IMR-90 (cell line): Measurements from ENCODE around the gene PNMA8C. TPM values are rescaled to one million over a fixed set of nuclear protein-coding genes. Genes with fewer than 3 reads are reported as not detected.

Experiments
- ATAC-seq: fragments of 200-7000 bp; cut with Tn5 transposase; 2 replicates; pipeline ENCODE4 v1.9.1; 2020; ENCODE audit warnings: low read depth, mild to moderate bottlenecking, moderate library complexity
- BruUV-seq: library from RNA; stranded (reverse); fragments of 400-500 nt; replicated peaks from 2 replicates; lab custom pipeline; 2021; lab: Mats Ljungman, UMichigan
- CTCF ChIA-PET: fragments of 300-600 bp; formaldehyde crosslinking; extraction: SDS; loops from one replicate; lab custom pipeline; 2021; ENCODE audit warnings: antibody characterized with exemption; lab: Yijun Ruan, JAX
- POLR2A ChIA-PET: fragments of 300-600 bp; sonication (Branson Sonifier 250); formaldehyde crosslinking; loops from one replicate; lab custom pipeline; 2022; ENCODE audit warnings: antibody characterized with exemption; ENCODE audit not compliant: unreplicated experiment; lab: Charles Lee
- DNase-seq: peaks from one replicate; pipeline ENCODE4 v3.0.0; 2013
- H2AFZ ChIP-seq: replicated peaks from 2 replicates; pipeline ENCODE3; 2013; ENCODE audit warnings: low read length, mild to moderate bottlenecking; ENCODE audit not compliant: poor library complexity
- H2AK5ac ChIP-seq: 2 replicates; pipeline ENCODE4 v1.6.1; 2013; ENCODE audit warnings: low read depth, low read length, inconsistent platforms
- H2AK9ac ChIP-seq: replicated peaks from 2 replicates; pipeline ENCODE3; 2013; ENCODE audit warnings: mild to moderate bottlenecking, low read depth, low read length, moderate library complexity; ENCODE audit not compliant: poor library complexity
- H2BK120ac ChIP-seq: 2 replicates; pipeline ENCODE4 v1.6.1; 2013; ENCODE audit warnings: low read depth, low read length, inconsistent platforms
- H2BK15ac ChIP-seq: 3 replicates; pipeline ENCODE4 v1.6.1; 2013; ENCODE audit warnings: low read depth, low read length, inconsistent platforms
- H2BK20ac ChIP-seq: 2 replicates; pipeline ENCODE4 v1.6.1; 2013; ENCODE audit warnings: low read depth, mild to moderate bottlenecking, inconsistent platforms, low read length, moderate library complexity
- H2BK5ac ChIP-seq: 2 replicates; pipeline ENCODE4 v1.6.1; 2013; ENCODE audit warnings: mild to moderate bottlenecking, low read depth, low read length, inconsistent platforms; ENCODE audit not compliant: poor library complexity, severe bottlenecking
- H3K14ac ChIP-seq: replicated peaks from 2 replicates; pipeline ENCODE4 v1.6.1; 2013; ENCODE audit warnings: low read depth, low read length, inconsistent platforms
- H3K18ac ChIP-seq: 2 replicates; pipeline ENCODE4 v1.6.1; 2013; ENCODE audit warnings: low read depth, low read length, control low read depth
- H3K23ac ChIP-seq: 2 replicates; pipeline ENCODE4 v1.6.1; 2013; ENCODE audit warnings: low read depth, low read length, inconsistent platforms
- H3K27ac ChIP-seq: 2 replicates; pipeline ENCODE4 v1.5.1; 2013; ENCODE audit warnings: mild to moderate bottlenecking, control low read depth, low read length; ENCODE audit not compliant: insufficient read depth
- H3K27me3 ChIP-seq: 2 replicates; pipeline ENCODE4 v1.6.1; 2013; ENCODE audit warnings: low read length; ENCODE audit not compliant: control insufficient read depth, insufficient read depth
- H3K36me3 ChIP-seq: 2 replicates; pipeline ENCODE4 v1.6.1; 2013; ENCODE audit warnings: low read length, mixed read lengths; ENCODE audit not compliant: control insufficient read depth, insufficient read depth
- H3K4ac ChIP-seq: 2 replicates; pipeline ENCODE4 v1.6.1; 2013; ENCODE audit warnings: low read depth, low read length, inconsistent platforms
- H3K4me1 ChIP-seq: 2 replicates; pipeline ENCODE4 v1.6.1; 2013; ENCODE audit warnings: low read length, mixed read lengths; ENCODE audit not compliant: control insufficient read depth, insufficient read depth
- H3K4me2 ChIP-seq: 2 replicates; pipeline ENCODE4 v1.6.1; 2013; ENCODE audit warnings: low read depth, mild to moderate bottlenecking, control low read depth, low read length, moderate library complexity
- H3K4me3 ChIP-seq: 2 replicates; pipeline ENCODE4 v1.5.1; 2013; ENCODE audit warnings: low read depth, mild to moderate bottlenecking, control low read depth, low read length, moderate library complexity; ENCODE audit not compliant: insufficient read depth
- H3K56ac ChIP-seq: 2 replicates; pipeline ENCODE4 v1.6.1; 2013; ENCODE audit warnings: low read length, inconsistent platforms; ENCODE audit not compliant: insufficient read depth; ENCODE audit errors: extremely low read depth
- H3K79me1 ChIP-seq, 2 experiments: 2 replicates each; pipeline ENCODE4 v1.6.1; 2013; ENCODE audit warnings: low read length in 2 of 2, inconsistent platforms in 1 of 2, low read depth in 1 of 2
- H3K9ac ChIP-seq: 2 replicates; pipeline ENCODE4 v1.6.1; 2013; ENCODE audit warnings: low read depth, low read length, control low read depth
- H3K9me1 ChIP-seq: 2 replicates; pipeline ENCODE4 v1.6.1; 2013; ENCODE audit warnings: low read length, inconsistent platforms; ENCODE audit not compliant: insufficient read depth
- H3K9me3 ChIP-seq: 2 replicates; pipeline ENCODE4 v1.6.1; 2013; ENCODE audit warnings: low read length; ENCODE audit not compliant: control insufficient read depth, insufficient read depth
- H4K20me1 ChIP-seq: 2 replicates; pipeline ENCODE4 v1.6.1; 2013; ENCODE audit warnings: low read length, inconsistent platforms; ENCODE audit not compliant: insufficient read depth
- H4K5ac ChIP-seq: 2 replicates; pipeline ENCODE4 v1.6.1; 2013; ENCODE audit warnings: mild to moderate bottlenecking, low read depth, low read length, control low read depth
- H4K8ac ChIP-seq, 2 experiments: 2 replicates each; pipeline ENCODE4 v1.6.1; 2013; ENCODE audit warnings: low read depth in 2 of 2, low read length in 2 of 2, control low read depth in 1 of 2, inconsistent platforms in 1 of 2
- H4K91ac ChIP-seq: 2 replicates; pipeline ENCODE4 v1.6.1; 2013; ENCODE audit warnings: low read depth, low read length, inconsistent platforms; ENCODE audit not compliant: insufficient read depth
- CEBPB ChIP-seq: IDR thresholded peaks from 2 replicates; pipeline ENCODE4 v1.6.1; 2012; ENCODE audit warnings: low read depth, low read length, improper control_type of control experiment
- CHD1 ChIP-seq: IDR thresholded peaks from 2 replicates; pipeline ENCODE4 v1.6.1; 2012; ENCODE audit warnings: low read depth, low read length, improper control_type of control experiment
- RAD21 ChIP-seq: IDR thresholded peaks from 2 replicates; pipeline ENCODE4 v1.6.1; 2012; ENCODE audit warnings: low read length, improper control_type of control experiment
- RCOR1 ChIP-seq: IDR thresholded peaks from 2 replicates; pipeline ENCODE4 v1.6.1; 2012; ENCODE audit warnings: mild to moderate bottlenecking, low read length, improper control_type of control experiment; ENCODE audit not compliant: insufficient replicate concordance
- WGBS, 2 experiments: methylation state at CpG; one replicate each; pipeline versions ENCODE4 v1.1.5 to v1.1.7; 2013; ENCODE audit warnings: missing lambda C conversion rate in 2 of 2; ENCODE audit not compliant: insufficient read length in 1 of 2; ENCODE audit errors: extremely low coverage in 2 of 2; 5-methylcytosine and 5-hydroxymethylcytosine counted together
- dilution Hi-C: fragments of 300-500 bp; cut with HindIII; formaldehyde crosslinking; loops from one replicate; pipeline ENCODE4 v1.14.3; 2018; ENCODE audit warnings: low sequenced_read_pairs; ENCODE audit not compliant: unreplicated experiment
- in situ Hi-C: fragments of 300-500 bp; cut with MboI; formaldehyde crosslinking; loops from 3 replicates; pipeline ENCODE4 v1.14.3; 2019; ENCODE audit warnings: low sequenced_read_pairs, inconsistent platforms, mixed read lengths
- intact Hi-C: fragments of 100-400 bp; cut with micrococcal nuclease; formaldehyde crosslinking; loops from 2 replicates; pipeline ENCODE4 v1.10.0; 2022
- polyA plus RNA-seq, 3 experiments: library from polyadenylated mRNA; depleted of rRNA; stranded (reverse); fragments of >200 nt; gene quantifications; 2 replicates each; pipeline ENCODE4 v1.2.3, GENCODE V29; 2012; ENCODE audit warnings: low replicate concordance in 1 of 3
- total RNA-seq: library from RNA; depleted of rRNA; stranded (reverse); fragments of >200 nt; gene quantifications from 2 replicates; pipeline ENCODE4 v1.2.3, GENCODE V29; 2012
- TF ChIP-seq, protein P1 (sequence below): fragments of 150-350 bp; IDR thresholded peaks from 2 replicates; pipeline ENCODE4 v1.6.1; 2016; ENCODE audit warnings: low read depth, mild to moderate bottlenecking, low read length, moderate library complexity, borderline replicate concordance
- TF ChIP-seq, protein P2 (sequence below): fragments of 150-350 bp; IDR thresholded peaks from 2 replicates; pipeline ENCODE4 v1.6.1; 2017; ENCODE audit warnings: mild to moderate bottlenecking, antibody characterized with exemption, low read length, low read depth

PNMA8C gene
- total and polyA plus RNA-seq, 2 of the 4 experiments (the other 2 are of a cell fraction) = 0.09 to 0.18 TPM

DNA sequence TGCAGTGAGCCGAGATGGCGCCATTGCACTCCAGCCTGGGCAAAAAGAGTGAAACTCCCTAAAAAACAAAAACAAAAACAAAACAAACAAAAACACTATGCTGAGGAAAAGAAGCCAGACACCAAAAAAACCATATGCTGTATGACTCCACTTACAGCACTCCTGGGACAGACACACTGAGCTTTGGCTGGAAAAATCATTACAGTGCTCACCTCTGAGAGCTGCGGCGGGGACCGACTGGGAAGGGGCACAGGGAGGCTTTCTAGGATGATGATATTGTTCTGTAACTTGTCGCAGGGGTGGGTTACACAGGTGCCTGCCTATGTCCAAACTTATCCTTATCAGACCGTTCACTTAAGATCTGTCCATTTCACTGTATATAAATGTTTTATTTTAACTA, 34.8 kb upstream of the PNMA8C start:
- peaks cover 8% of the 10 kb centered on the region for H3K27me3 ChIP-seq
- no peak overlapping the region for H2AK9ac ChIP-seq
- no peak overlapping the region for H3K9ac ChIP-seq
- no peak overlapping the region for H3K18ac ChIP-seq
- H3K23ac ChIP-seq = no peak overlapping the region
- whole genome bisulfite sequencing, 2 experiments = no CpG with 5 or more reads among the region's 7 CpGs
- H3K4me3 ChIP-seq = no peak overlapping the region
- TF ChIP-seq, protein P1, sequence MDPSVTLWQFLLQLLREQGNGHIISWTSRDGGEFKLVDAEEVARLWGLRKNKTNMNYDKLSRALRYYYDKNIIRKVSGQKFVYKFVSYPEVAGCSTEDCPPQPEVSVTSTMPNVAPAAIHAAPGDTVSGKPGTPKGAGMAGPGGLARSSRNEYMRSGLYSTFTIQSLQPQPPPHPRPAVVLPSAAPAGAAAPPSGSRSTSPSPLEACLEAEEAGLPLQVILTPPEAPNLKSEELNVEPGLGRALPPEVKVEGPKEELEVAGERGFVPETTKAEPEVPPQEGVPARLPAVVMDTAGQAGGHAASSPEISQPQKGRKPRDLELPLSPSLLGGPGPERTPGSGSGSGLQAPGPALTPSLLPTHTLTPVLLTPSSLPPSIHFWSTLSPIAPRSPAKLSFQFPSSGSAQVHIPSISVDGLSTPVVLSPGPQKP = no peak
- TF ChIP-seq CHD1 = no peak
- TF ChIP-seq RCOR1 = no peak
- TF ChIP-seq, protein P2, sequence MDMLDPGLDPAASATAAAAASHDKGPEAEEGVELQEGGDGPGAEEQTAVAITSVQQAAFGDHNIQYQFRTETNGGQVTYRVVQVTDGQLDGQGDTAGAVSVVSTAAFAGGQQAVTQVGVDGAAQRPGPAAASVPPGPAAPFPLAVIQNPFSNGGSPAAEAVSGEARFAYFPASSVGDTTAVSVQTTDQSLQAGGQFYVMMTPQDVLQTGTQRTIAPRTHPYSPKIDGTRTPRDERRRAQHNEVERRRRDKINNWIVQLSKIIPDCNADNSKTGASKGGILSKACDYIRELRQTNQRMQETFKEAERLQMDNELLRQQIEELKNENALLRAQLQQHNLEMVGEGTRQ = no peak
- TF ChIP-seq RAD21 = no peak
- no peak for TF ChIP-seq CEBPB
- H3K27ac ChIP-seq = no peak overlapping the region
- H2AK5ac ChIP-seq = no peak overlapping the region
- no peak for DNase-seq
- H3K79me1 ChIP-seq = no peaks in the 10 kb centered on the region
- dilution Hi-C loops = no loop called here
- no peak overlapping the region for H2BK15ac ChIP-seq
- H4K91ac ChIP-seq = no peak overlapping the region
- no peaks in the 10 kb centered on the region for H3K9me3 ChIP-seq
- no peak overlapping the region for H2BK20ac ChIP-seq
- ChIA-PET CTCF (no interaction called here), POLR2A (no interaction called here)
- no peak for ATAC-seq
- peaks cover 2% of the 10 kb centered on the region; the same call in 1 of the 2 replicates for H4K20me1 ChIP-seq
- no peaks in the 10 kb centered on the region for H3K36me3 ChIP-seq
- intact Hi-C loops = no loop called here
- H3K56ac ChIP-seq = no peak overlapping the region
- H2AFZ ChIP-seq = no peak overlapping the region
- no peak overlapping the region for H3K14ac ChIP-seq
- H4K5ac ChIP-seq = no peak overlapping the region
- no peak overlapping the region for H2BK120ac ChIP-seq
- no TSS peak for BruUV-seq
- H3K4me2 ChIP-seq = no peak overlapping the region
- H4K8ac ChIP-seq = no peak overlapping the region
- H3K4me1 ChIP-seq = peaks cover 10% of the 10 kb centered on the region
- H3K9me1 ChIP-seq = peaks cover 6% of the 10 kb centered on the region
- no peak overlapping the region for H3K4ac ChIP-seq
- H2BK5ac ChIP-seq = no peak overlapping the region
- in situ Hi-C loops = no loop called here
